ENCODE data around the gene SHROOM3.

SHROOM3 gene

DNA sequence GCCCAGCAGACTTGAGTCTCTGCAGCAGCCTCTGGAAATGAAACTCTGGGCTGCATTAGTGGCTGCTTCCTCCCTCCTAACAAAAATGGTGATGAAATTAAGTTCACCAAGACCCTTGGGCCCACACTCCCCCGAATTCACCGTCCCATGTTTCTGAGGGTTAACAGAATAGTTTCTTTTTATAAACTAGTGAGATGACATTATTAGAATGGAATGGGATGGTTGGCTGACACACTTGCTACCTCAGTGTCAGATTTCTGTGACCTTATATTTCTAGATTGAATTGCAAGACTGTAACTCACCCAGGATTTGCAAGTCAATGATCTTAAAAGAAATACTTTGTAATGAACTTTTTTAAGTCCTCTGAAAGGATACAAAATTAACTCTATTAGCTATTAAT, 127.1 kb downstream of the SHROOM3 start:
- DNase-seq = no peak
- intact Hi-C loops (cut with DNase I) = no loop called here

DNA sequence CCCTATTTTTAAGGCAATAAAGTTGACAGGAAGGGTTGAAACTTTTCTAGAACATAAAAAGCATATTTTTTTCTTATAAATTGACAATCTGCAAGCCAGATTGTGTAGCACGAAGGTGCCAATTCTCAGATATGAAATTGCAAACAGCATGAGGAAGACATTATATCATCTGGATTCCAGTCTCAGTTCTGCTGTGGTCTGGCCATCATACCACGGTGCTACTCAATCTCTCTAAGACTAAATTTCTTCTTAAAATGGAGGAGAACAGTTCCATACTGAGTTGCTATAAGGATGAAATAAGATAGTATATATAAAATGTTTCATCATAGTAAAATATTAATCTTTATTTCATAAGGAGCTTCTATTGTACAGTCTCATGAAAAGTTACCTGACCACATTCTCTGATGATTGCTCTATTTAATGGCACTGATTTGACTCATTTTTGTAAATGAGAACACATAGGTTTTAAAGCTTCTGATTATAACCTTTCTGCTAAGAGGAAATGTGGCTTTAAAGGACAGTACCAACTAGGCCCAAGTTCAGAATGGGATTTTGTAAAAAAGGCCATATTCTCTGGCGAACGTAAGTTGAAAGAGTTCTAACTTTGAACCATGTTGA, 127.9 kb downstream of the SHROOM3 start:
- no peak for DNase-seq
- intact Hi-C loops (cut with DNase I) = no loop called here

DNA sequence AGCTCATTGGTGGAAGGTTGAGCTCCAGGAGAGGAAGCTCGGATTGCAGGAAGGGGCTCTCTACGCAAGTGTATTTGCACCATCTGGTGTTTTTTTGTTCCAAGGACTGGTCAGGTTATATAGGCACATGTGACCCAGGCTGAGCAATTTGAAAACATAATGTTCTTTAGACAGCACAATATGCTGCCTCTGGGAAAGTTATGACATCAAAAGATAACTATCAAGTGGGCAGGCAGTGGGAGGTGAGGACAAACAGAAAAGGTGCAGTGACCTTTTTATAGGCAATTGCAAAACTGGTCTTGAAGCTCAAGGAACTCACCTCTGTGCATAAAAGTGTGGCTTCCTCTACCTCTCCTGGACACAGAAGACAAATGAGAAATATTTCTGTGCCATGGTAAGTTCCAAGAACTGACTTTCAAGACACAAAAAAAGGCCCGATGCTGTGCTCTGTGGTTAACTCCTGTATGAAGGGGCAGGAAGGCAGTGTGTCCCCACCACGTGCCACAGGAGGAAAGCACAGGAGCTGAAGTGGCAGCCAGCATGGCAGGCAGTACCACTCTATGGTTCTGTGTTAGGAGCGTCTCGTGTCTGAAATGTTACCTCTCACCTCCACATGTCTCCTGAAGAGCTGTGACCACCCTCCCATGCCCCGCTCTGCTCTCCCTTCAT, 128.6 kb downstream of the SHROOM3 start:
- intact Hi-C loops (cut with DNase I) = no loop called here
- no peak for DNase-seq

DNA sequence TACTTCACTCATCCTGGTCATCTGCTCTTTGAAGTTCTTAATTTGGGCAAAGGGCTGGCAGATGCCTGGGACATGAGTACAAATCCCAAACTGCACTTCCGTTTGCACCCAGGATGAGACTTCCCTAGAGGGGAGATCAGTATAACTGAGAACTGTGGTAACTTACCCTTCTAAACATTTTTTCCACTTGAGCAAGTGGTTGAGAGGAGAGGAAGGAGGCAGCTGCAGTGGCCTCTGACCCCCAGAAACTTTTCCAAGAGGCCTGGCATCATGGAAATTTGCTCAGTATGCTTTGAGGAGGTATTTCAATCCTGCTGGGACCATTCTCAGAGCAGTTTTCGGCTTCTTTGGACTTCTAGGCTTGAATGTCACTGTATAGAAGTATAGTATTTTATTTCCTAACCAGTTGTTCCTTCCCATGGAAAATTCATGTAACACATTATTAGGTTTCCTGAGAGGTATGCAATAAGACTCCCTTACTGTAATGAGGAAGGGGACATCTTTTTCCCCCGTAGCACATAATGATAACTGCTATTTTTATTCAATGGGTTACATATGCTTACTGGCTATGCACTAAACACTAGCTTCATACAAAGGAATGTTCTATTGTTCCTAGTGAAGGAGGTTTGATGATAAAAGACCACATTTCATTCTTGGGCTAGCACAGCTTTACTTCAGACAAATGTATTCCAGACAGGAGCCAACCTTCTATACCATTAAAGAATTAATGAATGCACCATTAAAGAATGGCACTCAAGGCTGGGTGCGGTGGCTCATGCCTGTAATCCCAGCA, 129.3 kb downstream of the SHROOM3 start:
- intact Hi-C loops (cut with DNase I) = no loop called here
- no peak for DNase-seq

DNA sequence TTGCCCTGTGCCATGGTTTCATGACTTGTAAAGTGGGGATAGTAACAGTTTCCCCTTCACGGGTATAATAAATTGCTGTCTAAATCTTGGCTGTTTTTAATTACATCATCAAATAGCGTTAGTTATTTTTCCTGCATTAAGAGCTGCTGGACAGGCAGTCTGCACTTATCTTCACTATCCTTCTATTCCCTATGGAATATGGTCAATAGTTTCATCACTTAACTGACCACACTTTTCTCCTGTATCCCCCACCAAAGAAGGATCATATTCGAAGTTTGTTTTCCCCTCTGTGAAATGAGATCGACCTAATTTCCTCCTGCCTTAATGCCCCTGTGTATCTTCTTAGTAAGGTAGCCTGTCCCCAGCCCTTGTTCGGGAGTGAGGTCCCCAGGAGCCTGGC, 133.2 kb downstream of the SHROOM3 start:
- intact Hi-C loops (cut with DNase I) = no loop called here
- DNase-seq = no peak

DNA sequence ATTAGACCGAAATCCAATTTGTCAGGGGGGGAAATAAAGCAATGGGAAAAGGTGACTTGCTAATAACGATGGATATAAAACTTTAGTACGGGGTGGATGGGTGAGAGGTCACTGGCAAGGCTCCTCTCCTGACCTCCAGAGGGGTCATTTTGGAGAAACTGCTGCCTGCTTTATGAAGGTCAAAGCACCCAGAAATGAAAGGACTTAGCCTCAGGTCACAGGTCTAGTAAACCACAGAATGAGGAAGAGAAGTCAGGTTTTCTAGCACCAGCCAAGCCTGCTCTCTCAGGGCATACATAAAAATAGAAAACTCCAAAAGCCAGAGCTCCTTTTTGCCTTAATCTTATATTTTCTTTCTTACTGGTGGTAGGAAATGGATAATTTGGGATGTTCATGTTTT, 134.2 kb downstream of the SHROOM3 start:
- intact Hi-C loops (cut with DNase I) = no loop called here
- DNase-seq = no peak

DNA sequence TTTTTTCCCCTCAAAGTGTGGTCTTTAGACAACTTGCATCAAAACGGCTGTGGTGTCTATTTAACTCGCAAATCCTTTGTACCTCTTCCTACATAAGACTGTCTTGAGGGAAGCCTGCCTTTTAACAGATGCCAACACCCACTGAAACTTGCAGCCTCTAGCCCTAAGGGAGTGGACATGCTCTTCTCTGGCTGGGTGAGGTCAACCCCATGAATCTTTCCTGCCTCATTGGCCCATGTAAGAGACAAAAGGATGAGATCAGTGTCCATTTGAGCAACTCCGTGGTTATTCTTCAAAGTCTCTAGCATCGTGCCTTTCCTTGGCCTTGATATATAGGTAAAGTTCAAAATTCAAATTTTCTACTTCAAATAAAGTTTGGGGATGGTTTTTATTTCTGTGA, 134.7 kb downstream of the SHROOM3 start:
- no peak for DNase-seq
- intact Hi-C loops (cut with DNase I) = no loop called here

DNA sequence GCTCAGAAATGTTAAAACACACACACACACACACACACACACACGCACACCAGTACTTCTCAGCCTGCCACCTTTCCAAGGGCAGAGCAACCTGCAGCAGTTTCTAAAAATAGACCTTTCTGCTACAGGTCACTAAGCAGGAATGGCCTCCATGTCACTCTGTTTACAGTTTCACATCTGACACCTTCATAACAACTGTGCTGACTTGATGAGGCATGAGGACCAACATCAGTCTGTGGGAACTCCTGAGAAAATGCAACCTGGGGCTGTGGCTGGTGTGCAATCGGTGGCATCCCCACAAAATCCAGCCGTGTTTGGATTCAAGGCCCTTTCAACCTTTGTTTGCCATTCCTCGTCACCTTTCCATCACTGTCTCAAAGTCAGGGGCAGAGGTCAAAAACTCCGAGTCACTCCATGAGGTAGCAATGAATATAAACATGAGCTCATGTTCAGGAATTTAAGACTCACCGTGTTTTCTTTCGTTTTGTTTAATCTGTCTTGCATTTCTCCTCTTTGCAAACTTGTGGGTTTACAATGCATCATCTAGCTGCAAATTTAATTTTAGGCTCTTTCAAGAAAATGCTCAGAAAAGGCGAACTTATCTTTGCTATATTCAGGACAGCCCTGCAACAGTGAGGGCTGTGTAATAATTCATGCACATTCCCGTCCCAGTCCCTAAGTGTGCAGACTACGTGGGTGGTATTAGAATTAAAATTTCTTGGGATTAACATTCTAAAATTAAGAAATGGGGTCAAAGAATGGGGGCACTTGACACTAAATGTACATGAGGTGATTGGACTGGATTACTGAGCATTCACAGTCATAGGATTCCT, 135.3 kb downstream of the SHROOM3 start:
- intact Hi-C loops (cut with DNase I) = no loop called here
- no peak for DNase-seq

DNA sequence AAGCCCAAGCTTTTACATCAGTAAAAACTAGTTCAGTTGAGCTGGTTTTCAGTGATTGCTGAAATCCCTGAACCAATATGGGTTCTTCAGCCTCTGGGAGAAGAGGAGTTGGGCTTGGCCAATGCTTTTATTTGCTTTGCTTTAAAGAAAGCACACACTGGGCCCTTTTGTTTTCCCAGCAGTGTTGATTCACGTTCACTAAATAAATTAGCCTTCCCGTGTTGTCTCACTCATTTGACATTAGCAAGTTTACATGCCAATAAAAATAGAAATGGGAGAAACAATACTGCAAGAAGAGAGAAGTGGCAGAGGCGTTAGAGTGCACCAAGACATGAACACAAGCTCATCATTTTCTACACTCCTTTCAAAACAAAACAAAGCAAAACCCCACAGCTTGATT, 136.2 kb downstream of the SHROOM3 start:
- DNase-seq = no peak
- intact Hi-C loops (cut with DNase I) = no loop called here

DNA sequence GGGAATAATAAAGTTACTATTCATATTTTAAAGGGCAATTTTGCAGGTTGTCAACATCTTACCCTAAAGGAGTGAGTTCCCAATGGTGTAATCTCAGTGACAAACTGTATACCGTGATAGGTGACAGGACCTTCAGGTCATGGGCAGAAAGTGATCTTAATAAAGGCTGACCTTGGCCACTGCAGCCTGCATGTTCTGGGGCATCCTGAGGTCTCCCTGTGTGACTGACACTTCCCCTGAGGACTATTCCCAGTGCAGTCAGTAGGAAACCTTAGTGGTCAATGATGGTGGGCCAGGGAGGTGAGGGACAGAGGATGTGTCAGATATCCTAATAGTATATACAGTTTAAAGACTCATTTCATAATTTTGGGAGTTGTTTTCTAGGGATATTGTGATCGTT, 137.2 kb downstream of the SHROOM3 start:
- intact Hi-C loops (cut with DNase I) = no loop called here
- no peak for DNase-seq

DNA sequence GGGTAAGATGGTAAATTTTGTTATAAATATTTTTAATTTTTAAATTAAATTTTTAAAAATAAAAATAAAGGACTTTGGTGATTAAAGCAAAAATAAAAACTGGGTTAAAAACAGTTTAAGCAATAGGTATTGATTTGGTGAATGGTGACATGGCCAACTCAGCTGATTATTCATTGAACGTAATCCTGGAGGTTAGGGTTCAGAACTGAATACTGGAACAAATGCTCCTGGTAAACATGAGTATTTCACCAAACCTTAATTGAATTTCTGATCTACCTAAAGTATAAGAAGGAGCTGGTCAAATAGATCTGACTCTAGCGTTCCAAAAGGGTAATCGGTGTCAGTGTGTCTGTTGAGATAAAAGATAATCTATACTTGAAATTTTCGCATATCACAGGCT, 141.8 kb downstream of the SHROOM3 start:
- no peak for DNase-seq

DNA sequence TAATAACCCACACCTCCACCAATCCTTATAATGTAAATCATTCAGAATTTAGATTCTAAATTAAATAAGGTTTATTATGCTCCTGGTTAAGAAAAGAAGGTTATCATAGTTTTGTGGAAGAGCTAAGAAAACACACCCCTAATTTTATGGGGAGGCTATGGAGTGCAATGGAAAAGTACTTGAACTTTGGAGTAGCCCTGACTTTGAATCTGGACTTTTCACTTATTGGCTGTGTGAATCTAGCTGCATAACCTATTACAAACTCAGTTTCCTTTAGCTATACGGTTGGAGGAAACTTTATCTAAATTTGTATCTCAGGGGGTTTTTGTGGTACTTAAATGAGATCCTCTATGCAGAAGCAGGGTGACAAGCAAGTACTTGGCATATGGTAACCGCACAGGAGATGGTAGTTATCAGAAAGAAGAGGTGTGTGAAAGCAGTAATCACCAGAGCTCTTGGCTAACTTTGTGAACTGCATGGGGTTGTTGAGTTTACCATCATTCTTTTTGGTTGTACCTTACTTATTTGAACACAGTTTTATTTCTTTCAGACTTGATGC, 143.1 kb downstream of the SHROOM3 start:
- intact Hi-C loops (cut with DNase I) = no loop called here
- DNase-seq = no peak

More for the DNA sequence above, 141.8 kb downstream of the SHROOM3 start:
- intact Hi-C loops (cut with DNase I) = no loop called here

DNA sequence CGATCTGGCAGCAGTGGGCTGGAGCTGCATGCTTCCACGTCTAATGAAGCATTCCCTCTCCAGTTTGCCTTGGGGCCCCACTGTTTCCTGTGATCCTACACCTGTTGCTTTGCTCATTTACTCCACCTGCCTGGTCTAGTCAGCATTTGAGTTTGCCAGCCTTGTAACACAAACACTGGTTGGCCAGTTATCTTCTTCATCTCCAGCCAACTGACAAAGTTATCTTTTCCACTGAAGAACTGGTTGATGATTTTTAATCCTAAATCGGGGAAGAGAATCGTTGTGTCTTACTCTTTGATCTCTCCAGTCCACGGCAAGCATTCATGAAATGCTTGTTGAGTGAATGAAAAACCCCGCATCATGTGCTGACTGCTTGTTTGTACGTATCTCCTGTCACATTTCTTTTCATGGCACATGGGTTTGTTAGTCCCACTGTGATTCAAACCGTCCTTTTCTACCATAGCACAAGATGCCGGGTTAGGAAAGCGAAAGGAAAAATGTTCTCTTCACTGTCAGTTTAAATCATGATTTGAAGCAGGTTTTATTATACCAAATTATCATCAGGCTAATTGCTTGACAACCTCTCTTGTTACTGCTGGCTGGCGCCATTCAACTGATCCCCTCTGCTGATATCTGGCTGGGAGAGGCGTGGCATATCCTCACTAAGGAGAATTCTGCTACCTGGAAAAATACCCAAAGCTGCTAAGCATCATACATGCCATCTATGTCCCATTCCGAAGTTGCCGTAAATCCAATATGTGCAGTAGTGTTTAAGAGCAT, 144.8 kb downstream of the SHROOM3 start:
- no peak for DNase-seq
- intact Hi-C loops (cut with DNase I) = no loop called here

DNA sequence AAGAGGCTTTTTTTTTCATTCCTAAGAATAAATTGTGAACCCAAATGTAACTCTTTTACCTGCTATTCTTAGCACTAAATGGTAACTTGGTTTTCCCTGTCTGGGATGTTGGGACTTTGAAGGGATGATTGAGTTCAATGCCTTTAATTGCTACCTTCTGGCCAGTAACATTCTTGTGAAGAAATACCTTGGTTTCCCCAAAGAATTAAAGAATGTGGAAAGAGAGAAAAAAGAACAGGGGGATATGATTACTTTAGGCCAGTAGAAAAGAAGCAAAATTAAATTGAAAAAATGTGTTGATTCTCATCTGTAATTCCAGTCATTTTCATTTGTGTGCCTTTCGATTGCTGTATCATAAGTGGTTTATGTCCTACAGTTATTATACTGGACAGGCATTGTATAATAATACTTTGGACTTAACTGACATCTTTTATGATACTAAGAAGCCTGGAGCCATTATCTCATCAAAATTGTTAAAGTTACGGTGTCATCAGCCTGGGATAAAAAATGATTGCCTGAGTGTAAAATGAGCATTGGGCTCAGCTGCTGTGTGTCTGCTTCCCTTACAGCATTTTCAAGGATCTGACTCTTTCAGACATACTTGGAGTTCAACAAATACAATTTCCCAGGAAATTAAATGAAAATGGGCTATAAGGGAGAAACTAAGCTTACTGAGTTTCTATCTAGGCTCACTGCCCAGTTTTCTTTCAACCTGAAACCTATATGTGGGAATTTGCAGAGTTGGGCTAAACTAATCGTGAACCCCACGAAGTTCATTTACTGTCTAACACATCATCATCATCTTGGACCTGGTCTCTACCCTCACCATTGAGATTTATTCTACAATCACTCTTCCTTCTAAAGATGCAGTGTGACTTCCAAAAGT, 146.3 kb downstream of the SHROOM3 start:
- intact Hi-C loops (cut with DNase I) = no loop called here
- no peak for DNase-seq

DNA sequence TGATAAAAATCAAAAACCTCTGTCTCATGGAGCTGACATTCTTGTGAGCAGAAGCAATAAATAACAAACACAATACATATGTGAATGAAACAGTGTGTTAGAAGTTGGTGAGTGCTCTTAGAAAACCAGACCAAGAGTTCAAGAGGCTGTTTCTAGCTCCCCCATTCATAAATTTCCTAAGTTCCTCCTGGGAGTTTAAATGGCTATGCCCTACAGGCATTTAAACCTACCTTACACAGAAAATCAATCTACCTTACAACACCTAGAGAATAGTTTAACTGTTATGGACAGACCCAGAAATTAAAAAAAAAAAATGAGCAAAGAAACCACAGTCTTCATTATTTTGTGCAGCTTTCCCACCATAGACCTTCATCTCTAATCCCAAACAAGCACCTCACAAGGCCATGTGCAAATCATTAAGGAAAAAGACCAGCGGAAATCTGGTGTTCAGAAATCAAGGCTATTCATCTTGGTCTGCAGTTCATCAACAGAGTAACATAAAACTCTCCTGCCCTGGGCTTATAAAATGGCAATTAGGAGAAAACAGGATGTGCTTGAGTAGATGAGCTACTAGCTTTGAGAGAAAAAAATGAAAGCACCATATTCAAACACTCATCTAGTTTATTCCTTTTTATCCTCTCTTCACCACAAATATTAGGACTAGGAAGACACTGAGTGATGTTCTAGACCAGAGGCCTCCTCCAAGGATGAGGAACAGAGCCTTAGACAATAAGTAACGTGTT, 147.2 kb downstream of the SHROOM3 start:
- intact Hi-C loops (cut with DNase I) = no loop called here
- DNase-seq = no peak

DNA sequence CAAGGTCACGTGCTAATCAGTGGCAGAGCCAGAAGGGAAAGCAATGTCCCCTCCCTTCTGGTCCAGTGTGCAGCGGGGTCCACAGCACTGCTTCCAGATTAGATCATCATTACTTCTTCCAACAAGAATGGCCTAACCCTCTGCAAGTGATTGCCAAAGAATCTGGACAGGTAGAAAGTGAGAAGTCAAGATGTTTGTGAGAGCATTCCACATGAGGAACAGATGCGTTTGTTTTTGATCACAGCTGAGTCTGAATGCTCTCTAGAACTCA, 147.7 kb downstream of the SHROOM3 start:
- intact Hi-C loops (cut with DNase I) = no loop called here
- no peak for DNase-seq

DNA sequence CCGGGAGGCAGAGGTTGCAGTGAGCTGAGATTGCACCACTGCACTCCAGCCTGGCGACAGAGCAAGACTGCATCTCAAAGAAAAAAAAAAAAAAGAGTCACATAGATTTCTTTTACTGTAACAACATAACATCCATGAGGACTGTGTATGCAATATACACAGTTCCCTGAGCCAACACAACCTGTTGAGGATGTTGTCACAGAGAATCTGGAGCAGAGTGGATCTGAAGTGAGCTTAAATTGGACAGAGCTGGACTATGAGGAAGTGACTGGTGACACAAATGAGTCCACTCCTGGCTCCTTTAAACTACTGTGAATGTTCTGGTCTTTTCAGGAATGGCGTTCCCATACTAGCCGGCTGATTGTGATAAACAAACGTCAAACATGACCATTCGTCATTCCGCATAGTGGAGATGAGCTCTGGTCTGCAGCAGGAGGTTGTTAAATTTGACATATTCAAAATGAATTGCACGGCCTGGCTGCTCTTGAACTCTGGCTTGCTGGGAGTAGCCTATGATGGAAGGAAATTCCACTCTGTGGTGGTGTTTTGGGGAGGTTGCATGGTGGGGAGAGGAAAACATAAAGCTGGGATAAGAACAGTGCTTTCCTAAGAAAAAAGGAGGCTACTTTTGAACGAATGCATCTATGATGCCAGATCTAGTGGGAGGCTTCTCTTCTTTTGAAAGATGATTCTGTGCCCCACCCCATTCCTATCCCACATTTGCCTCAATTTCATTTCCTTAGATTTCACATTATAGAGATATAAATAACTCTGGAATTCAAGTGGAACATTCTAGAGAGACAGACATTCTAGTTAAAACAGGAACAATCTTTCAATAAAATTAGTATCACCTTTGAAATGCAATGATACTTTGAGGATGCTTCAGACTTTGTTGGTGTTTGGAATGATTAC, 149.5 kb downstream of the SHROOM3 start:
- no peak for DNase-seq
- intact Hi-C loops (cut with DNase I) = no loop called here
